GM21737 (cell line): ENCODE measurements around the gene CCDC137.

ENCODE experiments used
- ATAC-seq: cut with Tn5 transposase; IDR thresholded peaks from one replicate; pipeline ENCODE4 v1.9.1; 2021; ENCODE audit warnings: mild to moderate bottlenecking, moderate library complexity; ENCODE audit not compliant: unreplicated experiment

The CCDC137 gene

DNA sequence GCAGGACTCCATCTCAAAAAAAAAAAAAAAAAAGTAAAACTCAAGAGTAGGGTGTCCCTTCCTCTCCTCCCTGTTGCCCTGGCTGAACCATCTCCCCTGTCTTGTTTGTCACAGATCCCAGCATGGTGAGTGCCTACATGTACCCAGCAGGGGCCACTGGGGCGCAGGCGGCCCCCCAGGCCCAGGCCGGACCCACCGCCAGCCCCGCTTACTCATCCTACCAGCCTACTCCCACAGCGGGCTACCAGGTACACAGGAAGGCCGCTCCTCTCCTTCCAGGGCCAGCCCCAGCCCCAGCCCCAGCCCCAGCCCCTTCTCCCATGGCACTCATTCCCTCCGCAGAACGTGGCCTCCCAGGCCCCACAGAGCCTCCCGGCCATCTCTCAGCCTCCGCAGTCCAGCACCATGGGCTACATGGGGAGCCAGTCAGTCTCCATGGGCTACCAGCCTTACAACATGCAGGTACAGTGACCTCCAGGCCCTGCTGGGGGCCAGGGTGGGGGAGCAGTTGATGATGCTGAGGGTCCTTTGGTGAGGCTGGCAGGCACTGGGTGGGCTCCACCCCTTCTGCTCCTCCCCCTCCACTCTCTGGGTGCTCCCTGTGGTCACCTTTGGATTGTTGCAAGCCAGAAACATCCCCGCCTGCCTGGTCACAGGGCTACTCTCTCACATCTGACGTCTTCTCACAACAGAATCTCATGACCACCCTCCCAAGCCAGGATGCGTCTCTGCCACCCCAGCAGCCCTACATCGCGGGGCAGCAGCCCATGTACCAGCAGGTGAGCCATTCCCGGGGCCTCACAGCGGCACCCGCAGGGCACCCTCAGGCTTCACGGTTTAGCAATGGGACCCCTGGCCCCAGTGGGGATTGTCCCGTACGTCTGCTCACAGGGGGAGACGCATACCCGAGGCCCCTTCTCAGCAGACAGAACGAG, 34.1 kb downstream of the CCDC137 start:
- no peak for ATAC-seq

DNA sequence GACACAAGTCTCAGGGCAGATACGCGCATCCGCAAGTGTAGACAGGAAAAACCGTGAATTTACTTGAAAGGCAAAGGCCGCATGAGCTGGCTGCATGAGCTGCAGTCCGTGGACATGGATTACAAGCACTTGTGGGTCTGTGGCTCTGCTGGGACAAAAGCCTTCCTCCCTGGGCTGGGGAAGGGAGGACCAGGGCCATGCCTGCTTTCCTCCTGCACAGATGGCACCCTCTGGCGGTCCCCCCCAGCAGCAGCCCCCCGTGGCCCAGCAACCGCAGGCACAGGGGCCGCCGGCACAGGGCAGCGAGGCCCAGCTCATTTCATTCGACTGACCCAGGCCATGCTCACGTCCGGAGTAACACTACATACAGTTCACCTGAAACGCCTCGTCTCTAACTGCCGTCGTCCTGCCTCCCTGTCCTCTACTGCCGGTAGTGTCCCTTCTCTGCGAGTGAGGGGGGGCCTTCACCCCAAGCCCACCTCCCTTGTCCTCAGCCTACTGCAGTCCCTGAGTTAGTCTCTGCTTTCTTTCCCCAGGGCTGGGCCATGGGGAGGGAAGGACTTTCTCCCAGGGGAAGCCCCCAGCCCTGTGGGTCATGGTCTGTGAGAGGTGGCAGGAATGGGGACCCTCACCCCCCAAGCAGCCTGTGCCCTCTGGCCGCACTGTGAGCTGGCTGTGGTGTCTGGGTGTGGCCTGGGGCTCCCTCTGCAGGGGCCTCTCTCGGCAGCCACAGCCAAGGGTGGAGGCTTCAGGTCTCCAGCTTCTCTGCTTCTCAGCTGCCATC, 34.9 kb downstream of the CCDC137 start:
- no peak for ATAC-seq

DNA sequence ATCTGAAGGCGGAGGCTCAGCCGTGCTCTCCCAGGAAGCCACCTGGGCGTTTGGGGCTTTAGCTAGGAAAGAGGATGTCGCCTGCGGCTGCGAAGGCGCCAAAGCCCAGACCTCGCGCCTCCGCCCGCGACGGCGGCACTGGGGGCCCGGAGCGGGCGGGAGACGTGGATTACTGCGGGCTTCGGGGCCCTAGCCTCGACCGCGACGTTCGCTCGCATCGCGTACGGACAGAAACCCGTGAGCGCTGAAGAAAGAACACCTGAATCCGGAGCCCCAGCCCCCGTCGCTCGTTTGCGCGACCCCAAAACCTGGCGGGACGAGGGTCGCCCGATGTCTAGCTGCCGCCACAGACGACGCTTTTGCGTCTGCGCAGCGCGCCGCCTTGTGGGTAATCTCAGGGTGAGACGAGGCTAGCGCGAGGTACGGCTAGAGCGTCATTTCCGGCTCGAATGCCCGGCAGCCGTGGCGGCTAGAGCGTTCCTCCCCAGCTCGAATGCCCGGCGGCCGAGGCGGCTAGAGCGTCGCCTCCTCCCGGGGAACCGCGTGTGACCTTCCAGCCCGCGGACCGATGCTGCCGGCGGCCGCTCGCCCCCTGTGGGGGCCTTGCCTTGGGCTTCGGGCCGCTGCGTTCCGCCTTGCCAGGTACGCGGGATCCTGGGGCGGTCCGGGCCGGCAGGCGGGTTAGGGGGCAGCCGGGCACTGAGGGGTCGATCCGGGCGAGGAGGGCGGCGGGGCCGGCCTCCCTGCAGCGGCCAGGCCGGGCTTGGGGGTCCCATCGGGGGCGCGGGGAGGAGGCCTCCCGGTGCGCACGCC, 36.6 kb downstream of the CCDC137 start, which contains the start of gene MRPL12:
TSS of gene MRPL12 (plus strand) at position 434 of the 813 bp plus-strand sequence. CDS start at position 569, 135 bp downstream.
- peak; percentile 70 for ATAC-seq

DNA sequence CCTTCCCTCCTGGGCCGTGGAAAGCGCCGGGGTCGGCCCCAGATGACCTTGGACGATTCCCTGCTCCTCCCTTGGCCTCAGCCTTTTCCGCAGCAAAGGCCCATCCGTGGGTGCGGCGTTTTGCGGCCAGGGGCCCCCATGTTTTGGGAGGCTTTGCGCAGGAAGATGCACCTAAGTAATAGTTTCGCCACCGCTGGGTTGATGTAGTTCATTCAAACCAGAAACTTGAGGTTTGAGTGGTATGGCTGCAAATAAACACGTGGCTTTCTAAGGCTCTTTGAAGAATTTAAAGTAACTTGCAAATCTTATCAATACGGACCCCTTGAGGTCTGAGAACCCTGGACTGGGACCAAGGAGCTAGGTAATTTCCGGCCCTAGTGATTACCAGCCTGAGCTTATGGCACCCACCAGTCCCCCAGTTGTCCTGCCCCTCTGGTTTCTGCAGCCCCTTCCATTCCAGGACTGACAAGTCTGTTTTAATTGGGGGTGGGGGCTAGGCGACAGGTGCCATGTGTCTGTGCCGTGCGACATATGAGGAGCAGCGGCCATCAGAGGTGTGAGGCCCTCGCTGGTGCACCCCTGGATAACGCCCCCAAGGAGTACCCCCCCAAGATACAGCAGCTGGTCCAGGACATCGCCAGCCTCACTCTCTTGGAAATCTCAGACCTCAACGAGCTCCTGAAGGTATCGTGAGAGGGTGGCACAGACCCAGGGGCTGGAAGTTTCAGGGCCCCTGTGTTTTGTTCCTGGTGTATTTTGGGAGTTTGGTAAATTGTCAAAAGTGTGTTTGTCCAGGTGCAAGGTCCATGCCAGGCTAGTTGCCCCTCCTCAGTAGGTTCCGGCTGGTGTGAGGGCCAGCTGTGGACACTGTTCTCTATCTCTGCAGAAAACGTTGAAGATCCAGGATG, 37.5 kb downstream of the CCDC137 start:
- no peak for ATAC-seq

DNA sequence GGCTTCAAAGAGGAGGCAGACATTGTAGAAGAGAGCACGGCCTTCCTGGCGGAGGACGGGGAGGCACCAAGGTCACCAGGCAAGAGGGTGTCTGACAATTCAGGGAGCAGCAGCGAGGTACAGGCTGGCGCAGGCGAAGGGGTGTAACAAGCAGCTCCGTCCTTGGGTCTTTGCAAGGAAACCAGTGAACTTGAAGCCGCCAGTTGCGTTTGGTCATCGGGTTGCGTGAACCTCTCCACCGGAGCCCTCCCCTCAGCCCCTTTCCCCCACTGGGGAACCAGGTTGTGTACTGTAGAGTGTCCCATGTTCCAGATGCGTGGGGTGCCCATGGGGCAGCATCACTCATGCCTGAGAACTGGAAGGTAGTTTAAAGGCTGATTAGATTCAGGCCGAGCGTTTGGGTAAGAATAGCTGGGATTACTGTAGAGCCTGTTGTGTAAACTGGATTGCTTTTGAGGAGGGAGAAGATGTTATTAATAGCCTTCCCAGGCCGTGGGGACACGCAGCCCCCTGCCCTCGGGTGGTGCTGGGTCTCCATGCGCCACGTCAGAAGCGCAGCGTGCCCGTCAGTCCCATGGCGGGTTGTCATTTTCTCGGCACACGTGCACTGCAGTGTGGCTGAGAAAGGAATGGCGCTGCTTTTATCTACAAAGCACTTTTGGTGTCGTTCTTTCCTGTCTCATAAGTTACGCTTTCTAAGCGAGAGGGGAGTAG, 39.1 kb downstream of the CCDC137 start:
- no peak for ATAC-seq

DNA sequence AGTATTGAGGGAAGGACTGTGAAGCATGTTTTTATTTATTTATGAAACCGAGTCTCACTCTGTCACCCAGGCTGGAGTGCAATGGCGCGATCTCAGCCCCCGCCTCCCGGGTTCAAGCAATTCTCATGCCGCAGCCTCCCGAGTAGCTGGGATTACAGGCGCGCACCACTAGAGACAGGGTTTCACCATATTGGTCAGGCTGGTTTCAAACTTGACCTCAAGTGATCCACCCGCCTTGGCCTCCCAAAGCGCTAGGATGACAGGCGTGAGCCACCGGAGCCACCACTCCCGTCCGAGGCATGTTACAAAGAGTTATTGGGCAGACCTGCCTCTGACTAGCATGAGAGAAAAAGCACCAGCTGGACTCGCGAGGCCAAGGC, 39.7 kb downstream of the CCDC137 start:
- no peak for ATAC-seq

DNA sequence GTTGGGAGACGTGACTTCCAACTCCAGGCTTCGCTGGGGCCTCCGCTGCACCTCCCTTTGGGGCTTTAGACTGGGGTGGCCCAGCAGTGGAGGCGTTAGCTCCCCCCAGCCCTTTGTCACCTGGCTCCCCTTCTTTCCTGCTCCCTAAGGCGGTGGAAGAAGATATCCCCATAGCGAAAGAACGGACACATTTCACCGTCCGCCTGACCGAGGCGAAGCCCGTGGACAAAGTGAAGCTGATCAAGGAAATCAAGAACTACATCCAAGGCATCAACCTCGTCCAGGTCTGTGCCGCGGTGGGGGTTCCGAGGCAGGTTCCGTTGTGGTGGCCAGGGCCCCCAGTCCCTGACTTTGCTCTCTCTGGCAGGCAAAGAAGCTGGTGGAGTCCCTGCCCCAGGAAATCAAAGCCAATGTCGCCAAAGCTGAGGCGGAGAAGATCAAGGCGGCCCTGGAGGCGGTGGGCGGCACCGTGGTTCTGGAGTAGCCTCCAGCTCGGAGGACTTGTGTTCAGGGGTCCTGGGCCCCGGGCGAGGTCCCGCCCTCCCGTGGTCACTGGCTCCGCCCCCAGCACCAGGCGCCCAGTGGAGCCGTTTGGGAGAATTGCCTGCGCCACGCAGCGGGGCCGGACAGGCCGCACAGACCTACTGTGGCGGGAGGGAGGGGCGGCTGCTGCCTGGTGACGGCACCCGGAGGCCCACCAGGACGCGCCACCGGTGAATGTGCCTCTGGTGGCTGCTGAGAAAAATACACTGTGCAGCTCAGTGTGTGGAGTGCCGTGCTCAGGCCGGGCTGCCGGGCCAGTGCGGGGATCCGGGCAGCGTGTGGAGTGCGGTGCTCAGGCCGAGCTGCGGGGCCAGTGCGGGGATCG, 40.5 kb downstream of the CCDC137 start:
- ATAC-seq = no peak

DNA sequence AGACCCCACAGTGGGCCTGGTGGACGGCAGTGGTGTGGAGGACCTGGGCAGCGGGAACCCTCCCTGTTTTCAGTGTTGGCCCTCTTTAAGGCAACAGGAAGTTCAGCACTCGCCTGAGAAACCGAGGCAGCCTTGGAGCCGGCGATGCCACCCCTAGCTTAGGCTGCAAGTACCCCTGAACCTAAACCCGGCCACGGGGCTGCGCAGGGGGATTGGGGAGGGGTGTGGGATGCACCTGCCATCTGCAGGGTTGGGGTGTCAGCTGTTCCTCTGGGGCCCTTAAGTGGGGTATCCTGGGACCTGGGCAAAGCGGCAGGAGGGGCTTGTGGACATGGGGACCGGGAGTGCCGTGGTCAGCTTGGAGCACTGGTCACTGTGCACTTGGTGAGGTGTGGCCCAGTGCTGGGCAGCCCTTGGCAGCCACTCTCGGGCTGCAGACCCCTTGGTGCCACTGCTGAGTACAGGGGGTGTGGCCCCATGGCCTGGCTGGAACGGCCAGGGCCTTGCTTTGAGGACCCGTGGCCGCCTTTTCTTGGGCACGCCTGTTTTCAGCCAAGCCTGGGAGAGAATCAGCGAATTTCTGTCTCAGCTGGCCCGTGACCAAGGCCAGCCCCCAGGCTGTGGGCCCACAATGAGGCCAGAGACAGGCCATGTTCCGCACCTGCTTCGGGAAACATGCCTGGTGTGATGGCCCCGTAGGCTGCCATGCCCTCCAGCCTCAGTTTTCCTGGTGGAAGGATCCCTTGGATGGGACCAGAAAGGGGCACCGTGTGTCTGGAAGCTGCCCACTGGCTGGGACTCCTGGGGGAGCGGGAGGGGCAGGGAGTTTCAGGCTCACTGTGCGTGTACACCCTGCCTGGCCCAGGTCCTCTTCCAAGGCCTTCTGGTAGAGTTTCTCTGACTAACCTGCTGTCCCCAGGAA, 41.4 kb downstream of the CCDC137 start:
- ATAC-seq = no peak

DNA sequence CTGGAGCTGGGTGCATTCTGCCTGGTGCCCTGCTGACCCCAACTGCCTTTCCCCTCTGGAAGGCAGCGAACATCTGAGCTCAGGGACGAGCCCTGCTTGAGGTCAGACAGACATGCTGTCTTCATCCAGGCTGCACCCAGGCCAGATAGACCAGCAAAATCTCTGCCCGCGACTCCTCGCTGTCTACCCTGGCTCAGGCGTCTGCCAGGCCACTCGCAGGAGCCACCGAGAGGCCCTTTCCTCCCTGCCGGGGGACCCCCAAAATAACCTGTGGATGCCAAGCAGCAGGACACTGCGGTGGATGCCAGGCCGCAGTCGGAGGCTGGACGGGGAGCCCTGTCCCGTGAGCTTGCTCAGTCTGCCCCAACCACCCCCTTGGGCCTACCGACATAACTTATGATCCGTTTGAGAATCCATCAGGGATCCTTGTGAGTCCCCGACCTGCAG, 42.2 kb downstream of the CCDC137 start:
- no peak for ATAC-seq

DNA sequence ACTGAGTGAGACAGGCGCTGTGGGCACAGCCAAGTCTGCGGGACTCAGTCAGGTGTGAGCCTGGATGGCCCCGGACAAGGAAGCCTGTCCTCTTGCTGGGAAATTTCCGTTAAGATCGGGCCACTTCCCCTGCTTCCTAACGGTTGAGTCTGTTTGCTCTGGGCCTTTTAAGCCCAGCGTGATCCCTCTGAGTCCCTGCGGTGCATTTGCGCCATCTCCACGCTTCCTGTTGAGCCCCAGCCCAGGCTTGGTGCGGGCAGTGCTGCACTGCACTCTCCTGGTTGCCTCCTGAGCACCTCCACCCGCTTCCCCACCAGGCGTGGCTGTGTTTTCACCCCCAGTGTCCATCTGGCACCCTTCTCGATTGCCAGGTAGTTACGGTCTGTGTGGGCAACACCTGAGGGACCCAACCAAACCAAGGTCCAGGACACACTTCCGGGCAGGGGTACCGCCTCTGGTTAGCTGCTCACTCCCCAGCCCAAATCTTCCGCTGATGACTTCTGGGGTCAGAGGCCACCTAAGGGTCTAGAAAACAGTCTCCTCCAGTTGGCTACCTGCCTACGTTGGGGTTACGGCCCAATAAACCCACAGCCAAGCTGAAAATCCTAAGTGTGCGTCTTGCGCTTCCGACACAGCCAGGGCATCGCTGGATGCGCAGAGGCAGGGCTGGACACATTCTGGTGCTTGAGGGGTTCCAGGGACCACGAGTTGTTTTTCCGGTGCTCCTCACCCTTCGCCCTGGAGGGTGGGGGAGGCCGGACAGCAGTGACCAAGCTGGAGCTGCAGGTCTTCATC, 44.2 kb downstream of the CCDC137 start:
- ATAC-seq = no peak

DNA sequence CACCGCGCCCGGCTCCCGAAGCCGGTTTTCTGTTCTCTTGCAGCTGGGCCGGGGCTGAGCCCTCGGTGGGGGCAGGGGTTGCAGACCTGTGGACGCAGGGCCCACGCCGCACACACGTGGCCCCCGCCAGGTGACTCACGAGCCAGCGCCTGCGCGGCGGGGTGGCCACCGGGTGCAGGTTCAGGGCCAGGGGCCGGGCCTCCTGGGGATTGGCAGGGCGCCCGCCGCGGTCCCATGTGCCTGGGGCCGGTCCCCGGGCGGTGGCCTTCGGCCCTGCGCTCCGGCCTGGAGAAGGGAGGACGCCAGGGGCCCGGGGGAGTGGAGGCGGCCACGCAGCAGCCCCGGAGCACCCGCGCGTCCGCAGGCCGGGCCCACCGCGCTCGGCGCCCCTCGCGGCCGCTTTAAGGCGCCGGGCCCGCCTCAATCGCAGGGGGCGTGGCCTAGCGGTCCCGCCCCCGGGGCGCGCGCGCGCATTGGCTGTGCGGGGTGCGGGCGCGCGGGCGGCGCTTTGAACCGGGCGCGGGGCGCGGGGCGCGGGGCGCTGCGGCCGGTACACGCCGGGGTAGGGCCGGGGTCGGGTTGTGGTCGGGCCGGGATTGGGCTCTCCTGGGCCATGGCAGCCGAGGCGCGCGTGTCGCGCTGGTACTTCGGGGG, 45.4 kb downstream of the CCDC137 start, which contains the start of gene SLC25A10:
TSS of gene SLC25A10 (plus strand) at position 471 of the 654 bp plus-strand sequence. CDS start at position 614, 143 bp downstream.
- ATAC-seq = peak; percentile 55

DNA sequence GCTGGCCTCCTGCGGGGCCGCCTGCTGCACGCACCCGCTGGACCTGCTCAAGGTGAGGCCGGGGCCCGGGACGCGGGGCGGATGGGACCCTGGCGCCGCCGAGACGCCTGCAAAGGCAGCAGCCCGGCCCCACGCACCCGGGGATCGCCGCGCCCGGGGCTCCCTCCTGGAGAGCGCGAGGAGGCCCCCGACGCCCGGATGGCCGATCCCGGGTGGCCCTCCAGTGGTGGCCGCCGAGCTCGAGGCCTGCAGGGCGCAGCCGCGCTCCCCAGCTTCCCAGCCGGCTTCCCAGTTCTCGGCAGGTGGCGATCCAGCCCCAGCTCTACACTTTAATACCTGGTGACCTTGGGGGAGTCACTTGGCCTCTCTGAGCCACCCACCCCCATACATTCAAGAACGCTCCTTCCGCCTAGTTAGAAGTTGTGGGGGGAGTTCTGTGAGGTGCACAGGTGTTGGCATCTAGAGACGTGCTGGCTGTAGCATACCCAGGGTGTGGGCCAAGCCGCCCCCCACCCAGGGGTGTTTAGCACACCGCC, 46.0 kb downstream of the CCDC137 start:
- ATAC-seq = peak; percentile 4

DNA sequence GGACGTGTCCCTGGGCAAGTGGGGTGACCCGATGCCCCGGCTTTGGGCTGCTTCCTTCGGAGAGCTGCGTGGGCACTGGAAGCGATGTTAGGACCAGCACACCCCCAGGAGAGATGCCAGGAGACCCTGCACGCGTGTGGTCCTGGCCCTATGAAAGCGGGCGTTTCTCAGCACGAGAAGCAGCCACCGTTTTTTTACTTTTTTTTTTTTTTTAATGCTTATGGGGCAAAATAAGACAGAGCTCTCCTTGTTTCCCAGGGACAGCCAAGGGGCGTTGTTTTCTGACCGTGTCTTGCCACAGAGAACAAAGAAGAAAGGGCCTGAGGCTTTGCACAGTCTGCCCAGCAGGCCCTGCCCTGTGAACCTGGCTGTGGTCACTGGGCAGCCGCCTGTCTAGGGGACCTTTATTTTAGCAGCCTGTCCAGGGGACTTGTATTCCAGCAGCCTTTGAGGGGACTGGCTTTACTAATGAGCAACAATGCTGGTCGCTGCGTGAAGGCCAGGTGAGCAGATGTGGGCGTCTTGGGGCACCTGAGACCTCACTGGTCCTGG, 46.5 kb downstream of the CCDC137 start:
- ATAC-seq = no peak

DNA sequence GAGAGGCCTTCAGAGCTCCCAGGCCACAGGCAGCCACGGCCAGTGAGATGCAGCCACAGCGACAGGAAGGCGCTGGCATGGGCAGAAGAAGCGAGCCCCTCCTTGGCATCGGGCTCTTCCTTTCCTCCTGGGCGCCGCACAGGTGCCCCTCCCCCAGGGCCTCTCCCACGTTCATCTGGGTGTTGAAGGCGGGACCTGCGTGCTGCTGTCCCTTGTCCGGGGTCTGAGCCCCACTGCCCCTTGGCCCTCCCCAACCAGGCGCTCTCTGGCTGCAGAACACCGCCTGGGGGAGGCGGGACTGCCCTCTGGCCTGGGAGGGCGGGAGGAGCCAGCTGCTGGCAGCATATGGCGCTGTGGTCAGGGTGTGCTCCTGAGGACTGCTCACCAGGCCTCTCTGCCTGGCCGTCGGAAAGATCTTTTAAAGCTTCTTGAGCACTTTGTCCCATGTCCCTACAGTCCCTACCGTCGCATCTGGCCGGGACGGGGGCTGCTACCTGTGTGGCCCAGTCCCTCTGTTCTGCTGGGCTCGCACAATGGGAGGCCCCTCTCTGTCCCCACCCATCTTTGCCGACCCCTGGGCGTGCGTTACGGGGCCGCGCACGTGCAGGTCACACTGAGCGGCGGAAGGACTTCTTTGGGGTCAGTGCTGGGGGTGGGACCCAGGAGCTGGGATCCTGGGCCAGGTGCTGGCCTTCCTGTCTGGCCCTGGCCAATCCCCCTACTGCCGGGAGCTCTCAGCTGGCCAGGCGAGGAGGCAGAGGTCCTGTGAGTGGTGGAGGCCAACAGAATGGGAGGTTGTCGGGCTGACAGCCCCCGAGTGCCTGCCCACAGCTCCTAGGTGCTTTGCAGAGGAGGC, 47.2 kb downstream of the CCDC137 start:
- no peak for ATAC-seq
